ENCODE results near the gene FAM185A. TPM values are rescaled to one million over a fixed set of nuclear protein-coding genes. Genes with fewer than 3 reads are reported as not detected.

The FAM185A gene
- polyA plus RNA-seq, 1 of the 3 experiments (the other 2 are of a cell fraction), result 12.8 TPM

GRCh38 chr7:102811942-102812678, 63.3 kb downstream of the FAM185A start (continued):
- no peak for TF ChIP-seq SMC3 (IDR thresholded peaks at IDR 0.05; ENCODE audit: low read depth, low read length)
- 0 out of 2 replicates have a peak, but pooled peaks have one; percentile 32 for TF ChIP-seq JUND (IDR thresholded peaks at IDR 0.05)
- no peak for TF ChIP-seq RXRA (IDR thresholded peaks at IDR 0.05; ENCODE audit: borderline replicate concordance, low read depth)

GRCh38 chr7:102813191-102814024, 64.6 kb downstream of the FAM185A start:
- Histone ChIP-seq H3K36me3 (replicated peaks in 1 of 2; ENCODE audit: control insufficient read depth in 1 of 2, insufficient read depth in 2 of 2, low read length in 1 of 2) (peaks cover 2 to 13% of the 10 kb centered on the region in 2 experiments), H3K79me2 (ENCODE audit: insufficient read depth) (no peaks in the 10 kb centered on the region), H3K27ac (ENCODE audit: low read depth in 2 of 2, low read length in 1 of 2) (peak overlapping the region; percentile 13 to 14; a peak in 1 of 4 replicates), H3K27me3 (ENCODE audit: insufficient read depth) (no peaks in the 10 kb centered on the region), H3K4me2 (no peak overlapping the region), H3K9ac (no peak overlapping the region), H3K4me3 (ENCODE audit: low read depth in 2 of 2, low read length in 1 of 2) (no peak overlapping the region), H2AFZ (ENCODE audit: low read depth) (no peak overlapping the region), H3K9me2 (no peaks in the 10 kb centered on the region), H3K4me1 (ENCODE audit: control insufficient read depth in 1 of 2, insufficient read depth in 2 of 2, low read depth in 1 of 2, low read length in 1 of 2) (peaks cover 0 to 3% of the 10 kb centered on the region in 2 experiments; a peak in 1 of 4 replicates), H4K20me1 (ENCODE audit: insufficient read depth) (no peaks in the 10 kb centered on the region), H3K9me3 (no peaks in the 10 kb centered on the region), H3F3A (replicated peaks; ENCODE audit: insufficient read depth) (no peaks in the 10 kb centered on the region)
- POLR2A ChIA-PET, result no interaction called here
- WGBS (ENCODE audit: low lambda C conversion rate), result 93% methylated on average over 2 of the region's 2 CpGs
- TF ChIP-seq NRF1 (IDR thresholded peaks at IDR 0.05; ENCODE audit: low read depth, low read length) (no peak), MXI1 (IDR thresholded peaks at IDR 0.05; ENCODE audit: low read depth, low read length) (no peak), TEAD4 (IDR thresholded peaks at IDR 0.05; ENCODE audit: borderline replicate concordance, insufficient read depth) (no peak), GATA2 (CRISPR knock-in tag; IDR thresholded peaks at IDR 0.05) (no peak), ZBTB33 (IDR thresholded peaks at IDR 0.05; ENCODE audit: borderline replicate concordance, low read depth) (no peak), GABPA (IDR thresholded peaks at IDR 0.05; ENCODE audit: low read depth) (no peak), USF2 (IDR thresholded peaks at IDR 0.05; ENCODE audit: borderline replicate concordance, low read depth, low read length) (no peak), RCOR1 (IDR thresholded peaks at IDR 0.05; ENCODE audit: low read length) (no peak), MAX (IDR thresholded peaks at IDR 0.05; ENCODE audit: low read depth) (no peak), CTCF (IDR thresholded peaks at IDR 0.05) (no peak), TAF1 (IDR thresholded peaks at IDR 0.05; ENCODE audit: borderline replicate concordance, low read depth, low read length) (no peak)
- CTCF ChIA-PET, result interaction anchor here (0.7 kb wide), 1 partner anchor 213 kb away, joined by 3 read pairs; no protein-coding TSS in a partner anchor
- no peak for DNase-seq

Measured in SK-N-SH (cell line).